Measurements from ENCODE around the gene PIAS4. TPM values are rescaled to one million over a fixed set of nuclear protein-coding genes. Genes with fewer than 3 reads are reported as not detected.
A peak's percentile ranks its signal among the peaks of the same experiment; 100 is the strongest.

The PIAS4 gene
- total and polyA plus RNA-seq, 10 of the 15 experiments (the other 5 are each of a cell fraction or from before 2014, with no cell fraction given): 0.13 to 25.1 (median 11.3) TPM

- no peak overlapping the region for H2AFZ ChIP-seq (ENCODE audit: control insufficient read depth, low read depth, low read length)
- in situ Hi-C loops (cut with MboI) (no loop called here), intact Hi-C loops (cut with micrococcal nuclease; ENCODE audit: unreplicated experiment) (no loop called here)
- BruUV-seq (replicated peaks): no TSS peak
- no peak overlapping the region for H3K4me3 ChIP-seq
- H4K20me1 ChIP-seq (ENCODE audit: control insufficient read depth, insufficient read depth): no peaks in the 10 kb centered on the region; the same call in 1 of the 2 replicates
- ChIA-PET SMC1A (ENCODE audit: uncharacterized antibody, unreplicated experiment) (interaction anchor here (0.5 to 1.3 kb wide), 2 partner anchors 17 to 29 kb away, joined by 3 to 5 read pairs; partner anchors contain the start of gene EEF2), RAD21 (ENCODE audit: unreplicated experiment) (interaction anchor here (1.0 kb wide), 1 partner anchor 19 kb away, joined by 3 read pairs; no protein-coding TSS in a partner anchor), POLR2A (interaction anchor here (0.7 to 1.4 kb wide), 3 partner anchors 19 to 208 kb away, joined by 3 to 7 read pairs (median 6); partner anchors contain the start of gene APBA3), CTCF (interaction anchor here (1.2 to 1.5 kb wide), 2 partner anchors 19 to 239 kb away, joined by 4 to 6 read pairs; no protein-coding TSS in a partner anchor)
- no peak overlapping the region for H3K4me2 ChIP-seq (ENCODE audit: control insufficient read depth, insufficient read depth)
- peaks cover 3 to 4% of the 10 kb centered on the region in 2 experiments; a peak in 3 of 4 replicates for H3K36me3 ChIP-seq (ENCODE audit: control insufficient read depth in 2 of 2, insufficient read depth in 2 of 2, low read length in 1 of 2)
- WGBS (ENCODE audit: insufficient coverage, insufficient replicate concordance, low lambda C conversion rate, missing lambda C conversion rate): 80% methylated on average over 9 of the region's 9 CpGs
- peaks cover 18% of the 10 kb centered on the region for H3K79me2 ChIP-seq (ENCODE audit: control insufficient read depth, insufficient read depth, low read length)
- H3K27me3 ChIP-seq (replicated peaks in 1 of 2; ENCODE audit: control insufficient read depth in 2 of 2, insufficient read depth in 2 of 2, low read length in 1 of 2): no peaks in the 10 kb centered on the region
- no peak overlapping the region; the same call in 1 of the 2 replicates for H3K9ac ChIP-seq (ENCODE audit: control insufficient read depth, insufficient read depth, low read length)
- H3K4me1 ChIP-seq (ENCODE audit: control insufficient read depth, insufficient read depth, low read length): peaks cover 3% of the 10 kb centered on the region
- ATAC-seq: 0 out of 3 replicates have a peak, but pooled peaks have one; percentile 5
- no peaks in the 10 kb centered on the region for H3K9me3 ChIP-seq (replicated peaks; ENCODE audit: control insufficient read depth, insufficient read depth, low read length)
- DNase-seq (ENCODE audit: low read depth, low spot score): no peak
- FAIRE-seq: no peak
- peak in 1 of 2 experiments; percentile 59; a peak in 1 of 4 replicates for TF ChIP-seq SRF (IDR thresholded peaks at IDR 0.05; ENCODE audit: low read depth in 2 of 2, low read length in 2 of 2)
- TF ChIP-seq SMAD5 (IDR thresholded peaks at IDR 0.05; ENCODE audit: low read depth): no peak
- 0 out of 2 replicates have a peak, but pooled peaks have one; percentile 20 for TF ChIP-seq ATF7 (IDR thresholded peaks at IDR 0.05; ENCODE audit: low read depth)
- no peak overlapping the region for H3K27ac ChIP-seq (ENCODE audit: control insufficient read depth, insufficient read depth)
Measured at GRCh38 chr19:3968556-3969434, 38.7 kb upstream of the PIAS4 start.
